ENCODE data around the gene RNASE4.

GRCh38 chr14:20712904-20713303 lies 28.5 kb downstream of the RNASE4 start:
- TF ChIP-seq, protein P1, sequence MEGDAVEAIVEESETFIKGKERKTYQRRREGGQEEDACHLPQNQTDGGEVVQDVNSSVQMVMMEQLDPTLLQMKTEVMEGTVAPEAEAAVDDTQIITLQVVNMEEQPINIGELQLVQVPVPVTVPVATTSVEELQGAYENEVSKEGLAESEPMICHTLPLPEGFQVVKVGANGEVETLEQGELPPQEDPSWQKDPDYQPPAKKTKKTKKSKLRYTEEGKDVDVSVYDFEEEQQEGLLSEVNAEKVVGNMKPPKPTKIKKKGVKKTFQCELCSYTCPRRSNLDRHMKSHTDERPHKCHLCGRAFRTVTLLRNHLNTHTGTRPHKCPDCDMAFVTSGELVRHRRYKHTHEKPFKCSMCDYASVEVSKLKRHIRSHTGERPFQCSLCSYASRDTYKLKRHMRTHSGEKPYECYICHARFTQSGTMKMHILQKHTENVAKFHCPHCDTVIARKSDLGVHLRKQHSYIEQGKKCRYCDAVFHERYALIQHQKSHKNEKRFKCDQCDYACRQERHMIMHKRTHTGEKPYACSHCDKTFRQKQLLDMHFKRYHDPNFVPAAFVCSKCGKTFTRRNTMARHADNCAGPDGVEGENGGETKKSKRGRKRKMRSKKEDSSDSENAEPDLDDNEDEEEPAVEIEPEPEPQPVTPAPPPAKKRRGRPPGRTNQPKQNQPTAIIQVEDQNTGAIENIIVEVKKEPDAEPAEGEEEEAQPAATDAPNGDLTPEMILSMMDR (IDR thresholded peaks at IDR 0.05; ENCODE audit: low read depth, low read length), result no peak
- TF ChIP-seq POLR2A (IDR thresholded peaks at IDR 0.05; ENCODE audit: extremely low read depth, insufficient read length), result no peak
